ENCODE measurements around the gene PHLPP1.
"Not testable (repeated sequence)": the region's sequence is repeated elsewhere in the genome, so short reads cannot be mapped to it uniquely, and the experiment has no call there.

PHLPP1 gene

GRCh38 chr18:62717925-62718800 is 2.8 kb downstream of the PHLPP1 start:
- no peak for DNase-seq (ENCODE audit: low read depth in 3 of 3)

- no peak for DNase-seq (ENCODE audit: low read depth in 3 of 3)
Measured at GRCh38 chr18:62720048-62720447, 4.7 kb downstream of the PHLPP1 start.

GRCh38 chr18:62720766-62721613 is 5.6 kb downstream of the PHLPP1 start:
- no peak for DNase-seq (ENCODE audit: low read depth in 3 of 3)

- DNase-seq (ENCODE audit: low read depth in 3 of 3), result no peak
Measured at GRCh38 chr18:62721839-62722795, 6.8 kb downstream of the PHLPP1 start.

- DNase-seq (ENCODE audit: low read depth in 3 of 3), result no peak
Measured at GRCh38 chr18:62723666-62724281, 8.4 kb downstream of the PHLPP1 start.

- DNase-seq (ENCODE audit: low read depth in 3 of 3), result no peak
Measured at GRCh38 chr18:62725896-62726295, 10.6 kb downstream of the PHLPP1 start.

GRCh38 chr18:62728254-62728653 is 12.9 kb downstream of the PHLPP1 start:
- no peak for DNase-seq (ENCODE audit: low read depth in 3 of 3)

GRCh38 chr18:62729487-62730386 is 14.4 kb downstream of the PHLPP1 start:
- DNase-seq (ENCODE audit: low read depth in 3 of 3), result no peak

GRCh38 chr18:62730941-62731340 is 15.6 kb downstream of the PHLPP1 start:
- no peak for DNase-seq (ENCODE audit: low read depth in 3 of 3)

GRCh38 chr18:62732617-62733016 is 17.3 kb downstream of the PHLPP1 start:
- no peak for DNase-seq (ENCODE audit: low read depth in 3 of 3)

GRCh38 chr18:62734290-62734689 is 18.9 kb downstream of the PHLPP1 start:
- no peak for DNase-seq (ENCODE audit: low read depth in 3 of 3)

GRCh38 chr18:62735387-62735786 is 20.0 kb downstream of the PHLPP1 start:
- no peak for DNase-seq (ENCODE audit: low read depth in 3 of 3)

- no peak for DNase-seq (ENCODE audit: low read depth in 3 of 3)
Measured at GRCh38 chr18:62736077-62736855, 20.9 kb downstream of the PHLPP1 start.

- no peak for DNase-seq (ENCODE audit: low read depth in 3 of 3)
Measured at GRCh38 chr18:62737241-62737873, 22.0 kb downstream of the PHLPP1 start.

GRCh38 chr18:62738639-62739038 is 23.3 kb downstream of the PHLPP1 start:
- no peak for DNase-seq (ENCODE audit: low read depth in 3 of 3)

GRCh38 chr18:62739911-62740310 is 24.6 kb downstream of the PHLPP1 start:
- DNase-seq (ENCODE audit: low read depth in 3 of 3), result no peak

- DNase-seq (ENCODE audit: low read depth in 3 of 3), result not testable (repeated sequence)
Measured at GRCh38 chr18:62740650-62741049, 25.3 kb downstream of the PHLPP1 start.

- DNase-seq (ENCODE audit: low read depth in 3 of 3), result peak in 1 of 3 donors; percentile 19
Measured at GRCh38 chr18:62741118-62741566, 25.8 kb downstream of the PHLPP1 start.

GRCh38 chr18:62741584-62741983 is 26.2 kb downstream of the PHLPP1 start:
- no peak for DNase-seq (ENCODE audit: low read depth in 3 of 3)

Measured in stimulated activated CD4-positive, alpha-beta T cell treated with anti-CD3 and anti-CD28 coated beads, TNF-alpha, amount 100 ng/mL, for 48 hours (primary cell).